ENCODE data around the gene BOK.

DNA sequence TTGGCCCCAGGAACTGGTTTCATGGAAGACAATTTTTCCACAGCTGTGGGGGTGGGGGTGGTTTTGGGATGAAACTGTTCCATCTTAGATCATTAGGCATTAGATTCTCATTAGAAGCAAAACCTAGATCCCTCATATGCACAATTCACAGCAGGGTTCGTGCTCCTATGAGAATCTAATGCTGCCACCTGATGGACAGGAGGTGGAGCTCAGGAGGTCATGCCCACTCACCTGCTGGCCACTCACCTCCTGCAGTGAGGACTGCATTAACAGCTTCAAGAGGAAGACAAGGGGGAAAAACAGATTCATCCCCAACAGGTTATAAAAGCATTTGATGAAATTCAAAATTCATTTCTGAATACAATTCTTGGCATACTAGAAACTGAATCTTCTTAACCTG lies 39.9 kb downstream of the BOK start:
- TF ChIP-seq, protein P1, sequence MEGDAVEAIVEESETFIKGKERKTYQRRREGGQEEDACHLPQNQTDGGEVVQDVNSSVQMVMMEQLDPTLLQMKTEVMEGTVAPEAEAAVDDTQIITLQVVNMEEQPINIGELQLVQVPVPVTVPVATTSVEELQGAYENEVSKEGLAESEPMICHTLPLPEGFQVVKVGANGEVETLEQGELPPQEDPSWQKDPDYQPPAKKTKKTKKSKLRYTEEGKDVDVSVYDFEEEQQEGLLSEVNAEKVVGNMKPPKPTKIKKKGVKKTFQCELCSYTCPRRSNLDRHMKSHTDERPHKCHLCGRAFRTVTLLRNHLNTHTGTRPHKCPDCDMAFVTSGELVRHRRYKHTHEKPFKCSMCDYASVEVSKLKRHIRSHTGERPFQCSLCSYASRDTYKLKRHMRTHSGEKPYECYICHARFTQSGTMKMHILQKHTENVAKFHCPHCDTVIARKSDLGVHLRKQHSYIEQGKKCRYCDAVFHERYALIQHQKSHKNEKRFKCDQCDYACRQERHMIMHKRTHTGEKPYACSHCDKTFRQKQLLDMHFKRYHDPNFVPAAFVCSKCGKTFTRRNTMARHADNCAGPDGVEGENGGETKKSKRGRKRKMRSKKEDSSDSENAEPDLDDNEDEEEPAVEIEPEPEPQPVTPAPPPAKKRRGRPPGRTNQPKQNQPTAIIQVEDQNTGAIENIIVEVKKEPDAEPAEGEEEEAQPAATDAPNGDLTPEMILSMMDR (IDR thresholded peaks at IDR 0.05) = no peak
- TF ChIP-seq POLR2A (IDR thresholded peaks at IDR 0.05) (no peak), EP300 (IDR thresholded peaks at IDR 0.05) (no peak), POLR2AphosphoS5 (IDR thresholded peaks at IDR 0.05) (no peak)

All from sigmoid colon (tissue), 4 donors.